Left lung (tissue), 10 donors: Measurements from ENCODE around the gene KIAA1217. TPM values are rescaled to one million over a fixed set of nuclear protein-coding genes. Genes with fewer than 3 reads are reported as not detected.
A peak's percentile ranks its signal among the peaks of the same experiment; 100 is the strongest.

Experiments
- ATAC-seq: fragments of 200-7000 bp; cut with Tn5 transposase; one replicate; pipeline ENCODE4 v1.9.1; 2020; ENCODE audit warnings: moderate library complexity
- DNase-seq, 4 donors: peaks; one replicate each; pipeline ENCODE4 v3.0.0-alpha.2; 2013 to 2020
- H3K27ac ChIP-seq, 2 donors: fragments of 200-600 bp; sonication (generic) in 1 of 2; one replicate each; pipeline versions ENCODE4 v1.5.0 to v1.8.0; 2020 to 2021
- H3K27me3 ChIP-seq, 2 donors: fragments of 200-600 bp; sonication (generic) in 1 of 2; one replicate each; pipeline versions ENCODE4 v1.5.0 to v1.8.0; 2020 to 2021
- H3K36me3 ChIP-seq, 2 donors: fragments of 200-600 bp; sonication (generic) in 1 of 2; one replicate each; pipeline versions ENCODE4 v1.5.0 to v1.8.0; 2020 to 2021
- H3K4me1 ChIP-seq, 2 donors: fragments of 200-600 bp; one replicate each; pipeline ENCODE4 v1.8.0; 2021
- H3K4me3 ChIP-seq, 2 donors: fragments of 200-600 bp; sonication (generic) in 1 of 2; one replicate each; pipeline versions ENCODE4 v1.5.0 to v1.8.0; 2020 to 2021; ENCODE audit warnings: mild to moderate bottlenecking in 1 of 2
- H3K9me3 ChIP-seq, 2 donors: fragments of 200-600 bp; sonication (generic) in 1 of 2; one replicate each; pipeline versions ENCODE4 v1.5.0 to v1.8.0; 2020 to 2021
- intact Hi-C, 2 donors: fragments of 100-400 bp; cut with DNase I; formaldehyde crosslinking; loops; one replicate each; pipeline versions ENCODE4 v1.11.2 to v1.14.2; 2022
- polyA plus RNA-seq, 6 donors: library from polyadenylated mRNA; unstranded; fragments of 120-200 nt; gene quantifications; one replicate each; pipeline ENCODE4 v1.2.1, GENCODE V29; 2013; ENCODE audit not compliant: insufficient read length in 6 of 6
- total RNA-seq, 2 donors: library from RNA; stranded (reverse); fragmentation: NEBNext Ultra II Directional; extraction: Animal tissue kit (Norgen Biotek cat#: 25700); gene quantifications; one replicate each; pipeline ENCODE4 v1.2.1, GENCODE V29; 2021
- TF ChIP-seq, protein P1 (sequence below), 2 donors: fragments of 200-600 bp; sonication (generic) in 1 of 2; IDR thresholded peaks; one replicate each; pipeline versions ENCODE4 v1.5.0 to v1.8.0; 2021; ENCODE audit warnings: antibody characterized with exemption in 2 of 2
- donor health status: DM: no; HTN: yes; CAD: no.
- donor health status: DM: no; HTN: no; CAD: no.

Gene KIAA1217
- total and polyA plus RNA-seq, 8 donors = 28.3 to 69.1 (median 60.4) TPM

DNA sequence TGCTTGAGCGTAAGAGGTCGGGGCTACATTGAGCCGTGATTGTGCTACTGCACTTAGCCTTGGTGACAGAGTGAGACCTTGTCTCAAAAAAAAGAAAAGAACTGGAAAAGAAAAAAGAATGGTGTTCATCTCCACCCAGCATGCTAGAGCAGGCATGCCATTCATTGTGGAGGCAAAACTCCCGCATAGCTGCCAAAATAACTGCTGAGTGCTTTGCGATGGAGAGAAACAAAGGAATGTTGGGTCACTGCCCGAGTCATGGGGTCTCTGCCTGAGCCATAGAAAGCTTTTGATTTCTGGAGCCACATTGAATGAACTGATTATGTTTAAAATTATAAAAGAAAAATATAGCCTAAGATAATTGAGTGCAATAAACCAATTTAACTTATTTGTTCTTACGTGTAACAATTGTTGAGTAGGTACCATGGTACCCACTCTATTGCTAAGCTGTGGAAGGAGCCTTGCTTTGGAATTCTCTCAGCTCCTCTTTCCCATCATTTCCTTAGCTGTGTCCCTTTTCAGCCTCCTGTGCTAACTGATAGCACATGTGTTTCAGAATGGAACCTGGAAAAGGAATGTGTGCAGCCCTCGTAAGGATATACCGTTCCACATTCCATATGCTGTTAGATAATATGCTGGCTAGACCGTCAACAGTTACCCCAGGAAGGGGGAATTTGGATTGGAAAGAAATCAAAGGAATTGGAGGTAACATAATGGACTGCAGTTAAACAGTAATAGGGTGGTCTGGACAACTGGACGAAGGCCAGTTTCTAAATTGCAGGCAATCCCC is 99.0 kb downstream of the KIAA1217 start:
- no peak for DNase-seq
- H3K27ac ChIP-seq = no peak overlapping the region
- H3K27me3 ChIP-seq = no peaks in the 10 kb centered on the region
- TF ChIP-seq, protein P1, sequence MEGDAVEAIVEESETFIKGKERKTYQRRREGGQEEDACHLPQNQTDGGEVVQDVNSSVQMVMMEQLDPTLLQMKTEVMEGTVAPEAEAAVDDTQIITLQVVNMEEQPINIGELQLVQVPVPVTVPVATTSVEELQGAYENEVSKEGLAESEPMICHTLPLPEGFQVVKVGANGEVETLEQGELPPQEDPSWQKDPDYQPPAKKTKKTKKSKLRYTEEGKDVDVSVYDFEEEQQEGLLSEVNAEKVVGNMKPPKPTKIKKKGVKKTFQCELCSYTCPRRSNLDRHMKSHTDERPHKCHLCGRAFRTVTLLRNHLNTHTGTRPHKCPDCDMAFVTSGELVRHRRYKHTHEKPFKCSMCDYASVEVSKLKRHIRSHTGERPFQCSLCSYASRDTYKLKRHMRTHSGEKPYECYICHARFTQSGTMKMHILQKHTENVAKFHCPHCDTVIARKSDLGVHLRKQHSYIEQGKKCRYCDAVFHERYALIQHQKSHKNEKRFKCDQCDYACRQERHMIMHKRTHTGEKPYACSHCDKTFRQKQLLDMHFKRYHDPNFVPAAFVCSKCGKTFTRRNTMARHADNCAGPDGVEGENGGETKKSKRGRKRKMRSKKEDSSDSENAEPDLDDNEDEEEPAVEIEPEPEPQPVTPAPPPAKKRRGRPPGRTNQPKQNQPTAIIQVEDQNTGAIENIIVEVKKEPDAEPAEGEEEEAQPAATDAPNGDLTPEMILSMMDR (IDR thresholded peaks at IDR 0.05) = no peak
- no peak for ATAC-seq
- intact Hi-C loops = no loop called here
- H3K36me3 ChIP-seq = no peaks in the 10 kb centered on the region
- no peaks in the 10 kb centered on the region for H3K9me3 ChIP-seq
- H3K4me1 ChIP-seq = no peaks in the 10 kb centered on the region
- H3K4me3 ChIP-seq = no peak overlapping the region

DNA sequence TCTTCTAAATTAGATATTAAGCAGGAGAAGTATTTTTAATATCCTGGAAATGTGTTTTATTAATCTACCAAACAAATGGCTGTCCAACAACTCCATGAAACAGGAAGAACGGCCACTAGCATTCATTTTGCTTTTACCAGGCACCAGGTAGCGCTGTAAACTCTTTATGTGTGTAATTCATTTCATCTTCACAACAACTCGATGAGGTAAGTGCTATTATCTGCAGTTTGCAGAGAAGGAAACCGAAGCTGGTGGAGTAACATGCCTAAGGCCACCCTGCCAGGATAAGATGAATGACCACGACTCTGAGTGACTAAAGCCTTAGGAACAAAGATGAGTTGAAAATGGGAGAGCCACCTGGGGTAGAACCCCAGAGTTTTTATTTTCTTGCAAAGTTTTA is 101.2 kb downstream of the KIAA1217 start:
- TF ChIP-seq, protein P1 (IDR thresholded peaks at IDR 0.05) = no peak
- Histone ChIP-seq H3K27me3 (no peaks in the 10 kb centered on the region), H3K36me3 (no peaks in the 10 kb centered on the region), H3K4me3 (no peak overlapping the region), H3K9me3 (no peaks in the 10 kb centered on the region), H3K4me1 (no peaks in the 10 kb centered on the region), H3K27ac (no peak overlapping the region)
- intact Hi-C loops = no loop called here
- ATAC-seq (no peak), DNase-seq (no peak)

DNA sequence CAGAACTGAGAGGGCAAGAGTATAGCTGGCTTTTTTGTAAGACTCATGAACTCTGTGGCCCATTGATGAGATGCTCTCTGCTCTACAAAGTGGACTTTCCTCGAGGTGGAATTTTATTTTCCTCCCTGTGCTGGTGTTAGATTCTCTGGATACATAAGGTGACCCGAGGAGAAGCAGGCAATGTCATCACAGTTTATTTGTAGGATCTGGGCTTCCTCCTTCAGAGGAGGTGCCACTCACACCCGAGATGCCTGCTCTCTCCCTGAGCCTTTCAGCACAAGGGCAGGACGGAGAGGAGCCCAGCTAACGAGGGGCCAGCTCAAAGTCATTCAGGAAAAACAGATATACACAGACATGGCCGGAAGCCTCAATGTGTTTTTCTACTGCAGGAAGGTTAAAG is 103.0 kb downstream of the KIAA1217 start:
- no peaks in the 10 kb centered on the region for H3K4me1 ChIP-seq
- DNase-seq = no peak
- no peak overlapping the region for H3K4me3 ChIP-seq
- ATAC-seq = no peak
- intact Hi-C loops = no loop called here
- no peaks in the 10 kb centered on the region for H3K36me3 ChIP-seq
- no peaks in the 10 kb centered on the region for H3K27me3 ChIP-seq
- no peaks in the 10 kb centered on the region for H3K9me3 ChIP-seq
- no peak overlapping the region for H3K27ac ChIP-seq
- TF ChIP-seq, protein P1 (IDR thresholded peaks at IDR 0.05) = no peak

DNA sequence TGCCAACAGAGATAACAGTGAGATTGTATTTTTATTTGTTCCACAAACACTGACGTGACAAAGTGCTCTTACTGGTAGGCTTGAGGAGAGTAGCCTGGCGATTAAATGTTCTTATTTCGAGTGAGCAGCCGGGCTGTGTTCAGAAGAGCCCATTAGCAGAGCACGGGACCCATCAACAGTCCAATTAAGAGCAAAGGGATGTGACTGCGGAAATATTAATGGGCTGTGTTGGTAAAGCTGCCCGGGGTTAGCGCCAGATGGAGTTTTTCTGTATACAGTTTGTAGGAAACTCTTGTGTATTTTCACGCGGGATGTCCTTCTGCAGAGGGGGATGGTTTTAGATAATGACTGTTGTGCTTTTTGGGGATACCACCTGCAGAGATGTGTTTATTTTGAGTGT is 104.3 kb downstream of the KIAA1217 start:
- peak in 2 of 4 donors; percentile 77 to 83 for DNase-seq
- intact Hi-C loops = no loop called here
- TF ChIP-seq, protein P1 (IDR thresholded peaks at IDR 0.05) = no peak
- no peak overlapping the region for H3K27ac ChIP-seq
- no peaks in the 10 kb centered on the region for H3K36me3 ChIP-seq
- no peaks in the 10 kb centered on the region for H3K9me3 ChIP-seq
- H3K4me3 ChIP-seq = no peak overlapping the region
- peak; percentile 23 for ATAC-seq
- H3K27me3 ChIP-seq = no peaks in the 10 kb centered on the region
- no peaks in the 10 kb centered on the region for H3K4me1 ChIP-seq

DNA sequence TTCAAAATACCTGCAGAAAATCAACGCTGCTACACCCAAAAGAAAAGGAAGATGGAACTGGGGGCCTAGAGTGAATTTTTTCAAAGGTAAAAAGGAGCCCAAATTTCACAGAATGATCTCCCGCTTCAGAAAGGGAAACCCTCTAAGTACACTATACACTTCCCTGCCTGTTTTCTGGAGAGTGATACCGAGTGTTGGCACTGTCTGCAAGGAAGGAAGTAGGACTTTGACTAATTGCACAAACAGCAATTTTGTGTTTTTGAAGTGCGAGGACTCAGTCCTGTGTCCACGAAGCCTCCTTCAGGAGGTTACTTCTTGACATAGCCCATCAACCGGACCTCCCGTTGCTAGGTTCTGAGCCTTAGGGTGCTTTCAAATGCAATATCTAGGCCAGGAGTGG is 106.3 kb downstream of the KIAA1217 start:
- no peak overlapping the region for H3K27ac ChIP-seq
- TF ChIP-seq, protein P1 (IDR thresholded peaks at IDR 0.05) = no peak
- H3K36me3 ChIP-seq = no peaks in the 10 kb centered on the region
- no peak for DNase-seq
- no peaks in the 10 kb centered on the region for H3K4me1 ChIP-seq
- no peaks in the 10 kb centered on the region for H3K9me3 ChIP-seq
- no peak overlapping the region for H3K4me3 ChIP-seq
- intact Hi-C loops = no loop called here
- ATAC-seq = no peak
- no peaks in the 10 kb centered on the region for H3K27me3 ChIP-seq
